Esophagus muscularis mucosa (tissue), 4 donors: ENCODE results near the gene KIF26B. TPM values are rescaled to one million over a fixed set of nuclear protein-coding genes. Genes with fewer than 3 reads are reported as not detected.
"Not testable (repeated sequence)": the region's sequence is repeated elsewhere in the genome, so short reads cannot be mapped to it uniquely, and the experiment has no call there.

ENCODE experiments used
- DNase-seq: peaks from one replicate; pipeline ENCODE4 v3.0.0-alpha.2; 2017; ENCODE audit errors: extremely low spot score
- H3K27ac ChIP-seq, 4 donors: fragments of 200-600 bp; sonication (generic); replicated peaks in 1 of 4; 1 replicate in 3 of 4; 2 replicates in 1 of 4; pipeline ENCODE4 v1.5.1; 2016 to 2019; ENCODE audit warnings: mild to moderate bottlenecking in 1 of 4
- H3K27me3 ChIP-seq, 4 donors: fragments of 200-600 bp; sonication (generic); one replicate each; pipeline versions ENCODE4 v1.5.1 to v1.6.0; 2016 to 2019
- H3K36me3 ChIP-seq, 4 donors: fragments of 200-600 bp; sonication (generic); one replicate each; pipeline ENCODE4 v1.5.1; 2016 to 2019
- H3K4me1 ChIP-seq, 4 donors: fragments of 200-600 bp; sonication (generic); one replicate each; pipeline ENCODE4 v1.5.1; 2016 to 2019
- H3K4me3 ChIP-seq, 4 donors: fragments of 200-600 bp; sonication (generic); 1 replicate in 2 of 4; 2 replicates in 2 of 4; pipeline ENCODE4 v1.5.1; 2016 to 2019; ENCODE audit warnings: mild to moderate bottlenecking in 4 of 4, moderate library complexity in 1 of 4
- H3K9me3 ChIP-seq, 4 donors: fragments of 200-600 bp; sonication (generic); 1 replicate in 3 of 4; 2 replicates in 1 of 4; pipeline ENCODE4 v1.5.1; 2016 to 2019
- EP300 ChIP-seq: sonication (generic); formaldehyde crosslinking; IDR thresholded peaks from one replicate; pipeline ENCODE4 v1.6.1; 2017; ENCODE audit warnings: antibody characterized with exemption
- POLR2A ChIP-seq: fragments of 450-650 bp; IDR thresholded peaks from one replicate; pipeline ENCODE4 v1.6.1; 2017; ENCODE audit warnings: antibody characterized with exemption, moderate library complexity, mild to moderate bottlenecking, low read depth
- POLR2AphosphoS5 ChIP-seq, 2 donors: sonication (generic); formaldehyde crosslinking; IDR thresholded peaks; one replicate each; pipeline ENCODE4 v1.6.1; 2017; ENCODE audit warnings: antibody characterized with exemption in 2 of 2
- WGBS: methylation state at CpG from one replicate; pipeline ENCODE4 v1.1.5; 2018; 5-methylcytosine and 5-hydroxymethylcytosine counted together
- intact Hi-C: fragments of 100-400 bp; cut with DNase I; formaldehyde crosslinking; loops from one replicate; pipeline ENCODE4 v1.15.1; 2023
- total RNA-seq, 4 donors: library from RNA; depleted of rRNA; stranded (reverse); fragments of >200 nt; gene quantifications; one replicate each; pipeline versions ENCODE4 v1.1.0 to v1.2.1, GENCODE V29; 2016
- TF ChIP-seq, protein P1 (sequence below), 3 experiments: fragments of 200-600 bp in 2 of 3; fragments of 450-650 bp in 1 of 3; sonication (generic) in 2 of 3; IDR thresholded peaks; one replicate each; pipeline ENCODE4 v1.5.1; 2017 to 2019; ENCODE audit warnings: antibody characterized with exemption in 3 of 3, mild to moderate bottlenecking in 2 of 3, moderate library complexity in 1 of 3

KIF26B gene
- total RNA-seq, 4 donors from 2014 or later = 0.13 to 3.7 (median 1.3) TPM

DNA sequence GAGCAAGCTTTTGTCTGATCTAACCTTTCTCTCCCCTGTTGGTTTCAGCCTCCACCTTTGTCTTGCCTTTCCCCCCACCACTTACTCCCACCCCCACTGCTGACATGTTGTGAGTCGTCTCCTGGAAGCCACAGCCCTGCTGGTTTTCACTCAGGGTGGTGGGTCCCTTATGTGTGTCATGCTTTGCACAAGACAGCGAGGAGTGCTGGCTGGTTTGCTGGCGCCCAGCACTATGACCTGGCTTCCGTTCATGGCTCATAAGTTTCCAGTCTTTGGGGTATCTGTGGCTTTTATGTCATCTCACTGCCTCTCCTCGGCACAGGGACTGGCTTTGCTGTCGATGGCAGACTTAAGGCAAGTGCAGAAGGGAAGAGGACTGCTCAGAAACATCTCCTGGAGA, 177.7 kb downstream of the KIF26B start:
- H3K27me3 ChIP-seq = no peaks in the 10 kb centered on the region
- intact Hi-C loops = no loop called here
- no peak overlapping the region for H3K27ac ChIP-seq
- 82% methylated on average over 5 of the region's 6 CpGs for whole genome bisulfite sequencing
- TF ChIP-seq POLR2AphosphoS5 (IDR thresholded peaks at IDR 0.05) = no peak
- TF ChIP-seq POLR2A = no peak
- no peak overlapping the region for H3K4me3 ChIP-seq
- no peaks in the 10 kb centered on the region for H3K36me3 ChIP-seq
- H3K9me3 ChIP-seq = no peaks in the 10 kb centered on the region
- DNase-seq = no peak
- no peaks in the 10 kb centered on the region for H3K4me1 ChIP-seq

DNA sequence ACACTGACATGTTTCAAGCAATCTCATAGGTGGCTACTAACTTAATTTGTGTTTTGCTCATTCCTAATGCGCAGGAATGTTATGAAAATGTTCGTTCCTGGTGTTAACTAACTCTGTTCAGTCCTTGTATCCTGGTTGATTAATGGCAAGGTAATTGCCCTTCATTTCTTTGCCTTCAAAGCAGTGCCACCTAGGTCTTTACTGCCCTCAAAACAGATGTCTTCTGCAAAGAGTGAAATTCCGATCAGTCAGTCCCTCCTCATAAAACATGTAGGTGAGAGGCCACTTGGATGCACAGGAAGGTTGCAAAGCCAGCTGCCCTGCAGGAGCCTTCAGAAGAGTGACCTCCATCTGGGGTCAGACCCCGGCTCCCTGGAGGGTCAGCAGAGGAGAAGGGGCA, 179.4 kb downstream of the KIF26B start:
- H3K36me3 ChIP-seq = no peaks in the 10 kb centered on the region
- intact Hi-C loops = no loop called here
- no peak overlapping the region for H3K4me3 ChIP-seq
- no peaks in the 10 kb centered on the region for H3K4me1 ChIP-seq
- 87% methylated on average over 4 of the region's 4 CpGs for WGBS
- TF ChIP-seq POLR2AphosphoS5 (IDR thresholded peaks at IDR 0.05) = no peak
- TF ChIP-seq POLR2A = no peak
- TF ChIP-seq, protein P1, sequence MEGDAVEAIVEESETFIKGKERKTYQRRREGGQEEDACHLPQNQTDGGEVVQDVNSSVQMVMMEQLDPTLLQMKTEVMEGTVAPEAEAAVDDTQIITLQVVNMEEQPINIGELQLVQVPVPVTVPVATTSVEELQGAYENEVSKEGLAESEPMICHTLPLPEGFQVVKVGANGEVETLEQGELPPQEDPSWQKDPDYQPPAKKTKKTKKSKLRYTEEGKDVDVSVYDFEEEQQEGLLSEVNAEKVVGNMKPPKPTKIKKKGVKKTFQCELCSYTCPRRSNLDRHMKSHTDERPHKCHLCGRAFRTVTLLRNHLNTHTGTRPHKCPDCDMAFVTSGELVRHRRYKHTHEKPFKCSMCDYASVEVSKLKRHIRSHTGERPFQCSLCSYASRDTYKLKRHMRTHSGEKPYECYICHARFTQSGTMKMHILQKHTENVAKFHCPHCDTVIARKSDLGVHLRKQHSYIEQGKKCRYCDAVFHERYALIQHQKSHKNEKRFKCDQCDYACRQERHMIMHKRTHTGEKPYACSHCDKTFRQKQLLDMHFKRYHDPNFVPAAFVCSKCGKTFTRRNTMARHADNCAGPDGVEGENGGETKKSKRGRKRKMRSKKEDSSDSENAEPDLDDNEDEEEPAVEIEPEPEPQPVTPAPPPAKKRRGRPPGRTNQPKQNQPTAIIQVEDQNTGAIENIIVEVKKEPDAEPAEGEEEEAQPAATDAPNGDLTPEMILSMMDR (IDR thresholded peaks at IDR 0.05) = no peak
- no peak for TF ChIP-seq EP300
- no peak for DNase-seq
- no peaks in the 10 kb centered on the region for H3K9me3 ChIP-seq
- no peaks in the 10 kb centered on the region for H3K27me3 ChIP-seq
- no peak overlapping the region for H3K27ac ChIP-seq

DNA sequence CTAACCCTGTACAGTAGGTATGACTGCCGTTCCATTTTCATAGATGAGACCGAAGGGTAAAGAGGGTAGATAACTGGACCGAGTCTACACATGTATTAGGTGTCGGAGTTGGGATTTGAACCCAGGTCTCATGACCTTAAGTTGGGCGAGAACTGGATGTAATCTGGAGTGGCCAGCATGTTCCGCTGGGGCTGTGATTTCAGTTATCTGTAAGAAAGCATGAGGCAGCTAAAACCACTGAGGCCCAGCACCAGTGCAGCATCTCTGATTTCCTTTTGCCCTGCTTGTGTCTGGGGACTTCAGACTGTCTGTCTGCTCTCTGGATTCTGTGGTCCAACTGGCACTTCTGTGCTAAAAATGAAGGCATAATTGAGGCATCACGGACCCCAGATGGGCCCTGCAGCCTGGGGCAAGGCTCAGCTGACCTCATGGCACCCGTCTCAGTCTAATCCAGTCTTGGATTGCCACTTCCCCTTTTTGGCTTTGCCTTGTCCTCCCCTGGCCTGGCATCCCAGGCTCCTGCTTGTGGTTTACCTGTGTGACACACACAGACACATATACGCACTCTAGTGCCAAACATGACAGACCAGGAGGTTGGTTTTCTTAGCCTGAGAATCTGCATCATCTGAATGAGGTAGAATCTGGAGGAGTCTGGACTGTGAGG, 180.2 kb downstream of the KIF26B start:
- TF ChIP-seq, protein P1 (IDR thresholded peaks at IDR 0.05) = no peak
- TF ChIP-seq POLR2A (no peak), POLR2AphosphoS5 (IDR thresholded peaks at IDR 0.05) (no peak), EP300 (no peak)
- Histone ChIP-seq H3K27me3 (no peaks in the 10 kb centered on the region), H3K4me1 (no peaks in the 10 kb centered on the region), H3K4me3 (no peak overlapping the region), H3K27ac (no peak overlapping the region), H3K9me3 (no peaks in the 10 kb centered on the region), H3K36me3 (no peaks in the 10 kb centered on the region)
- 88% methylated on average over 9 of the region's 9 CpGs for WGBS
- DNase-seq = no peak
- intact Hi-C loops = no loop called here

DNA sequence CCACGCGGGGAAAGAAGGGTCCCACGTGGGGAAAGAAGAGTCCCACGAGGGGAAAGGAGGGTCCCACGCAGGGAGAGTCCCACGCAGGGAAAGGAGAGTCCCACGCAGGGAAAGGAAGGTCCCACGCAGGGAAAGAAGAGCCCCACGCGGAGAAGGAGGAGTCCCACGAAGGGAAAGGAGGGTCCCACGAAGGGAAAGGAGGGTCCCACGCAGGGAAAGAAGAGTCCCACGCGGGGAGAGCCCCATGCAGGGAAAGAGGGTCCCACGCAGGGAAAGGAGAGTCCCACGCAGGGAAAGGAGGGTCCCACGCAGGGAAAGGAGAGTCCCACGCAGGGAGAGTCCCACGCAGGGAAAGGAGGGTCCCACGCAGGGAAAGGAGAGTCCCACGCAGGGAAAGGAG, 180.9 kb downstream of the KIF26B start:
- H3K36me3 ChIP-seq, DNase-seq, H3K4me3 ChIP-seq, intact Hi-C loops, H3K27ac ChIP-seq, H3K27me3 ChIP-seq, H3K9me3 ChIP-seq, H3K4me1 ChIP-seq: not testable (repeated sequence)
- 91% methylated on average over 22 of the region's 22 CpGs for WGBS

DNA sequence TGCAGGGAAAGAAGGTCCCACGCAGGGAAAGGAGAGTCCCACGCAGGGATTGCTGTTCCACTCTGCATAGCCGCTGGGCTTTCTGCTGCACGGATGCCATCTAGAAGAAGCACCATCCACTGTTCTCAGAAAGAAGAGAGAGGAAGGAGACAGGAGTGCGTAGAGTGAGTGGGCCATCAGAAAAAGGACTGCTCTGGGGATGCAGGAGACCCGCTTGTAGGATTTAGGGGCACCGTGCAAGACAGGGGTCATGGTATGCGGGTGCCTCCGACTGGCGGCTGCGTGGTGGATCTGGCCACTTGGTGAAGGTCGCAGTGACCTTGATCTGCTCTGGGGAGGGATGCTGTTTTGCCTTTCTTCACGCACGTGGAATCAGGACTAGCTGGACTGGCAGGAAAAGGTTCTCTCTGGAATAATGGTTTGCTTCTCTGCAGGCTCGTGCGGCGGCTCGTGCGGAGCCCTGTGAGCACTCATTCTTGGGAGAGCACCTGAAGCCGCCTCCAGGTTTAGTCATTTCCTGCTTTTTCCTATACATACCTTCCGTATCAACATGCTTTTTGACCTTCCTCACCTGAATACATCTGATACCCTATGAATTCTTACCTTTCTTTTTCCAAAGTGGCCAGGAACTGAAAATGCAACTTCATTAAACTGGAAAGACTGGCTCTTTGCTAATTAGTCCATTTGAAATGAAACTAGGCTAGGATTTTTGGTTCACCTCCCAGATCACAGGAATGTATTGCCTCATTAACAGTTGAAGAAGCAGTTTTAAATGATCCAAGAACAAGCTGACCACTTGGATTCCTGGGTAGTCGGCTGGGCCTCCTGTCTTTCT, 181.6 kb downstream of the KIF26B start:
- Histone ChIP-seq H3K27me3 (no peaks in the 10 kb centered on the region), H3K27ac (no peak overlapping the region), H3K36me3 (no peaks in the 10 kb centered on the region), H3K4me1 (no peaks in the 10 kb centered on the region), H3K9me3 (no peaks in the 10 kb centered on the region), H3K4me3 (no peak overlapping the region)
- intact Hi-C loops = no loop called here
- TF ChIP-seq EP300 (no peak), POLR2A (no peak), POLR2AphosphoS5 (IDR thresholded peaks at IDR 0.05) (no peak)
- TF ChIP-seq, protein P1 (IDR thresholded peaks at IDR 0.05) = no peak
- 95% methylated on average over 22 of the region's 22 CpGs for WGBS
- DNase-seq = no peak

DNA sequence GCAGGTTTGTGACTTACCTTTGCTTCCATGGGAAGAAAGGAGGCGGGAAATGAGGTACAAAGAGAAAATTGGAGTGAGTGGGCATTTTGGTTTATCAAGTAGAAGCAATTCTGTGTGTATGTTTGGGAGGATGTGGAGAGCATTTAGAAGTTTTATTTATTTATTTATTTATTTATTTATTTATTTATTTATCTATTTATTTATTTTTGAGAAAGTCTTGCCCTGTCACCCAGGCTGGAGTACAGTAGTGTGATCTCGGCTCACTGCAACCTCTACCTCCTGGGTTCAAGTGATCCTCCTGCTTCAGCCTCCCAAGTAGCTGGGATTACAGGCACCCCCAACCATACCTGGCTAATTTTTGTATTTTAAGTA, 182.2 kb downstream of the KIF26B start:
- H3K27me3 ChIP-seq, H3K9me3 ChIP-seq, H3K4me1 ChIP-seq, intact Hi-C loops, H3K4me3 ChIP-seq, H3K27ac ChIP-seq, DNase-seq, H3K36me3 ChIP-seq: not testable (repeated sequence)
- WGBS = 96% methylated on average over 2 of the region's 2 CpGs
